GM21360 (cell line): Measurements from ENCODE around the gene TAF10.

Source experiments
- ATAC-seq: cut with Tn5 transposase; IDR thresholded peaks from one replicate; pipeline ENCODE4 v1.9.1; 2021; ENCODE audit warnings: mild to moderate bottlenecking, moderate library complexity; ENCODE audit not compliant: unreplicated experiment

Gene TAF10

DNA sequence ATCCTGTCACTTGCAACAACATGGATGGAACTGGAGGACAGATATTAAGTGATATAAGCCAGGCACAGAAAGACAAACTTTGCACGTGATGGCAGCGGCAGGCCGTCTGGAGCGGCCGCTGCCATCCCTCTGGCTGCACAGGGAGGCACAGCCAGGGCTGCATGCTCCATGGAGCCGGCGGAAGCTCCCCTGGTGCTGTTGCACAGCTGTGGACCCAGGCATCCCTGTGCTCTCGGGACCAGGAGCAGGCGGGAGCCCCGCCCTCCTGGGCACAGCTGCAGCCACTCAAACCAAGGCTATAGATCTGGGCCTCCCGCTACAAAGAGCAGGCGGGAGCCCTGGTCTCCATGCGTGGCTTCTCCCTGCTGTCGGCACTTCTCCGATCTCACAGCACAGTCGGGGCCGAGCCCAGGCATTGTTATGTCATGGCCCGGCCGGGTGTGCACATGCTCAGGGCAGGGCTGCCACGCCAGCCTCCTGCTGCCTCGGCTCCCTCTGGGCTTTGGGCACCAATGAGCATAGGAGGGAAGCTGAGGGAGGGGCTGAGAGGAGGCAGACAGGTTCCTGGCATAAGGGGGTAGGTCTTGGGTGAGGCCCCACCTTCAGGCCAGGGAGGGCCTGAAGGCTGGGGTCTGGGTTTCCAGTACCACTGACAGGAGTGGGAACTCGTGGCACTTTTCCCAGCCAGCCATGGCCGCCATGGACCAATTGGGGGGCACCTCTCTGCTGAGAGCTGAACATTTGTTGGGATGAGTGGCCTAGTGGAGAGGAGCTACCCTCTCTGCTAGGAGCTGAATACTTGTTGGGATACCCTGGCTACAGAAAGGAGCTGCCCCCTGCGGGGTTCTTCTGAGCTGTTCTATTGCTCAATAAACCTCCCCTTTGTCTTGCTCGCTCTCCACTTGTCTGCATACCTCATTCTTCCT is 25.3 kb downstream of the TAF10 start:
- ATAC-seq: no peak

DNA sequence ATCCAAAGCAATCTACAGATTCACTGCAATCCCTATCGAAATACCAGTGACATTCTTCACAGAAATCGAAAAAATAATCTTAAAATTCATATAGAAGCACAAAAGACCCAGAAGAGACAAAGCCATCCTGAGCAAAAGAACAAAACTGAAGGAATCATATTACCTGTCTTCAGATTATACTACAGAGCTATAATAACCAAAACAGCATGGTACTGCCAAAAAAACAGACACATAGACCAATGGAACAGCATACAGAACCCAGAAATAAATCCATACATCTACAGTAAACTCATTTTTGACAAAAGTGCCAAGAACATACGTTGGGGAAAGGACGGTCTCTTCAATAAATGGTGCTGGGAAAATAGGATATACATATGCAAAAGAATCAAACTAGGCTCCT is 27.5 kb downstream of the TAF10 start:
- no peak for ATAC-seq

DNA sequence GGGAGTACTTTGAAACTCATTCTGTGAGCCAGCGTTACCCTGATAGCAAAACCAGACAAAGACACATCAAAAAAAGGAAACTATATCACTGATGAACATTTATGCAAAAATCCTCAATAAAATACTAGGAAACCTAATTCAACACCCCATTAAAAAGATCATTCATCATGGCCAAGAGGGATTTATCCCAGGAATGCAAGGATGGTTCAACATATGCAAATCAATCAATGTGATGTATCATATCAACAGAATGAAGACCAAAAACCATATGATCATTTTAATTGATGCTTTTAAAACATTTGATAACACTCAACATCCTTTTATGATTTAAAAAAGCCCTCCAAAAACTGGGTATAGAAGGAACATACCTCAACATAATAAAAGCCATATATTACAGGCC is 28.4 kb downstream of the TAF10 start:
- ATAC-seq: no peak

DNA sequence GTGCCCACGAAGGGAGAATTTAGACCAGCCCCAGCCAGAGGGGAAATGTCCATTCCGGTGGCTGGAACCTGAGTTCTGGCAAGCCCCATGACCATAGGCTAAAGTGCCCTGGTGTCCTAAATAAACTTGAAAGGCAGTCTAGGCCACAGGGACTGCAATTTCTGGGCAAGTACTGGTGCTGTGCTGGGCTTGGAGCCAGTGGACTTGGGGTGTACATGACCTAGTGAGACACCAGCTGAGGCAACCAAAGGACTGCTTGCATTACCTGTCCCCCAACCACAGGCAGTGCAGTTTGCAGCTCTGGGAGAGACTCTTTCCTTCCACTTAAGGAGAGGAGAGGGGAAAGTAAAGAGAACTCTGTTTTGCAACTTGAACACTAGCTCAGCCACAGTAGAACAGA is 32.3 kb downstream of the TAF10 start:
- ATAC-seq: no peak

DNA sequence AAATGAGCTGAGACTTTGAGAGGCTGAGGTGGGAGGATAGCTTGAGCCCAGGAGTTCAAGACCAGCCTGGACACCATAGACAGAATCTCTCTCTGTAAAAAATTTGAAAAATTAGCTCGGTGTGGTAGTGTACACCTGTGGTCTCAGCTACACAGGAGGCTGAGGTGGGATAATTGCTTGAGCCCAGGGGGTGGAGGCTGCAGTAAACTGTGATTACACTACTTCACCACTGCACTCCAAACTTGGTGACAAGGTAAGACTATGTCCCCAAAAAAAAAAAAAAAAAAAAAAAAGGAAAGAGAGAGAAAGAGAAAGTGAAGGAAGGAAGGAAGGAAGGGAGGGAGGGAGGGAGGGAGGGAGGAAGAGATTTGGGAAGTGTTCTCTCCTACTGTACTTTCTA is 33.9 kb downstream of the TAF10 start:
- ATAC-seq: no peak

DNA sequence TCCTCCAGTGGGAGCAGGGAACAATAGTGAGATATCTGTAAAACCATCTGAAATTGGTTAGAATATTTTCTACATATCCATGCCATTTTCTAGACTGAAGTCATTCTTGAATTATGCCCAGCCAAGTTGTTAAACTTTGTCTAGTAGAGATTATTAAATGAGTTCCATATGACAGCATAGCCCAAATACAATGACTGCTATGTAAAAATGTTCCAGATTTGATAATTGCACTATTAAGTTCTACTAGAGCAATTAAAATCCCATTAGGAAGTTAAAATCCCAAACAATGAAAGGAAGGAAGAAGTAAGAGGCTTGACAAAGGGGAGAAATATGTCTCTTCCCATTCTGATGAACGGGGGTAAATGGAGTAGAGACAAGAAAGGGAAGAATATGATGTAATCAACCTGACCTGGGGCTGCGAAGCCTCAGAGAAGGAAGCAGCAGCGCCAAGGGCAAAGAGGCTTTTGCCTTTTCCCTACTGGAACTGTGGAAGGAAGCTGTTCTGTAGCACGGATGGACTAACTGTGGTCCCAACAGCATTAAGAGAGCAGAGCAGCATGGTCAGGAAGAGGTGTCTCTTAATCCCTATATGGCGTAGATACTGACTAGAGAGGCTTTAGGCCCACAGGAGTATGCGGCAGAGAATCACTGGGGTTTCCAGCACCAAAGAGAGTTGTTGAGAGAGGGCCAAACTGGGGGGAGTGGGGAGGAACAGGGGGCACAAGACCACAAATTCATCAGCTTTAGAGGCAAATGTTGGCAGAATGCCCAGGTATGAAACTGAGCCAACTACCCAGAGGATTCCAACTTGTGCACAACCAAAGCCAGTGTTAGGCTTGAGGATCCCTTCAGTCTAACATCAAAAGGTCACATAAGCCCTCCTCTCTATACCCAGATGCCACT is 35.3 kb downstream of the TAF10 start:
- no peak for ATAC-seq

DNA sequence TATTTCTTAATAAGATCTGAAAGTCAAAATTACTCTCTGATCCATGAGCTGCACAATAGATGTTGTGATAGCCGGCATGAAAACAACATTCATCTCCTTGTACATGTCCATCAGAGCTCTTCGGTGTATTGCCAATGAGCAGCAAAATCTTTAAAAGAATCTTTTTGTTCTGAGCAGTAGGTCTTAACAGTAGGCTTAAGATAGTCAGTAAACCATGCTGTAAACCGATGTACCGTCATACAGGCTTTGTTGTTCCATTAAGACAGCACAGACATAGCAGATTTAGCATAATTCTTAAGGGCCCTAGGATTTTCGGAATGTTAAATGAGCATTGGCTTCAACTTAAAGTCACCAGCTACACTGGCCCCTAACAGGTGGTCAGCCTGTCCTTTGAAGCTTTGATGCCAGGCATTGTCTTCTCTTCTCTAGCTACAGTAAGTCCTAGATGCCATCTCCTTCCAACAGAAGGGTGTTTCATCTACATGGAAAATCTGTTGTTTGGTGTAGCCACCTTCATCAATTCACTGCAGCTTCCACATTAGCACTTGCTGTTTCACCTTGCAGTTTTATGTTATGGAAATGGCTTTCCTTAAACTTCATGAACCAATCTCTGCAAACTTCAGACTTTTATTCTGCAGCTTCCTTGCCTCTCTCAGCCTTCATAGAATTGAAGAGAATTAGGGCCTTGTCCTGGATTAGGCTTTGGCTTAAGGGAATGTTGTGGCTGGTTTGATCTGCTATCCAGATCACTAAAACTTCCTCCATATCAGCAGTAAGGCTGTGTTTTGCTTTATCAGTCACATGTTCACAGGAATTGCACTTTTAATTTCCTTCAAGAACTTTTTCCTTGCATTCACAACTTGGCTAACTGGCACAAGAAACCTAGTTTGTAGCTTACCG is 37.0 kb downstream of the TAF10 start:
- no peak for ATAC-seq

DNA sequence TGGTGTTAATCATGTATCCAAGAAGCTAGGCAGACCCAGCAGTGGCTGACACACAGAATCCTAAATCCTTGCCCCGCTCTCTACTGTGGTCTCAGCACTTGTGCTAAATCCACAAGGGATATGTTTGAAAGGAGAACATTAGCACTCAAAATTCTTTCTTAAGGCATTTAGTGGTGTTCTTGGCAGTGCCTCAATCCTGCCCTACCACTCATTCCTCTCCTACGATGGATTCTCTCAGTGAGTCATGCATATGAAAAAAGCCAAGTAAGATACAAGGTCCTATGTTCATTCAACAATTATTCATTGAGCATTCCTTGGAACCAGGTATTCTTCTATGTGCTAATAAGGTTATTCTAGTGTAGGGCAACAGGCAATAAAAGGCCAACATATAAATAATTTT is 39.8 kb downstream of the TAF10 start:
- no peak for ATAC-seq

DNA sequence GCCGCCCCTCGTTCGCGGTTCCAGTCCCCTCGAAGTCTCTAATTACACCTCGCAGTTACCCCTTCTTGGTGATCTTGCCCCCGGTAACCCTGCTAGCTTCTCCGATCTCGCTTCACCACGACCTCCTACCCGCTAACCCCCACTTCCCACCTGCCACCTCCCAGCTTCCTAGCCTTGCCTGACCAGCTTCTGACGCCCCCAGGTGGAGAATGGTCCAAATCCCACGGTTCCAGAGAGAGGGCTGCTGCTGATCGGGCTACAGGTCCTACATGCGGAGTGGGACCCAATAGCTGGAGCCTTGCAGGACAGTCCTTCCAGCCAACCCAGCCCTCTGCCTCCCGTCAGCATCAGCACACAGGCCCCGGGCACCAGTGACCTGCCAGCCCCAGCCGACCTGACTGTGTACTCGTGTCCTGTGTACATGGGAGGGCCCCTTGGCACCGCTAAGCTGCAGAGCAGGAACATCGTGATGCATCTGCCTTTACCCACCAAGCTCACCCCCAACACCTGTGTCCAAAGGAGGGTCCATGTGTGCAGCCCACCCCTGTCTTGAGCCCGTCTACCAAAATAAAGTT is 40.5 kb downstream of the TAF10 start:
- ATAC-seq: no peak

DNA sequence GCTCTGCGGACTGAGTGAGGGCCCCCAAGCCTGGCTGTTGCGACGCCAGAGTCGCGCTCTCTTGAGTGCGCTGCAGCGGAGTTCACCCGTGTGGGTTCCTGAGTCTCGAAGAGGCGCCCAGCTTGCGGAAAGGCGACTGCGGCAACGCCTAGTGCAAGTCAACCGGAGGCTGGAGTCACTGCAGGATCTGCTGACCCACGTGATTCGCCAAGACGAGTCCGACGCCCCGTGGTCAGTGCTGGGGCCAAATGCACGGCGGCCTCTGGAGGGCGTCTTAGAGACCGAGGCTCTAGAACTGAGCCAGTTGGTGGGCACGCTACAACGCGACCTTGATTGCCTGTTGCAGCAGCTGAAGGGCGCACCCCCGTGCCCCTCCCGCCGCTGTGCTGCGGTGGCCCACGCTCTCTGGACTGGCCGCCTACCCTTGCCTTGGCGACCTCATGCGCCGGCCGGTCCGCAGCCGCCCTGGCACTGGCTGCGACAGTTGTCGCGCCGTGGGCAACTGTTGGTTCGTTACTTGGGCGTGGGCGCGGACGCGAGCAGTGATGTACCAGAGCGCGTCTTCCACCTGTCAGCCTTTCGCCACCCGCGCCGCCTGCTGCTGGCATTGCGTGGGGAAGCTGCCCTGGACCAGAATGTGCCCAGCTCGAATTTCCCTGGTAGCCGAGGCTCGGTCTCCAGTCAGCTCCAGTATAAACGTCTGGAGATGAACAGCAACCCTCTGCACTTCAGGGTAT is 41.2 kb downstream of the TAF10 start:
- ATAC-seq: no peak

DNA sequence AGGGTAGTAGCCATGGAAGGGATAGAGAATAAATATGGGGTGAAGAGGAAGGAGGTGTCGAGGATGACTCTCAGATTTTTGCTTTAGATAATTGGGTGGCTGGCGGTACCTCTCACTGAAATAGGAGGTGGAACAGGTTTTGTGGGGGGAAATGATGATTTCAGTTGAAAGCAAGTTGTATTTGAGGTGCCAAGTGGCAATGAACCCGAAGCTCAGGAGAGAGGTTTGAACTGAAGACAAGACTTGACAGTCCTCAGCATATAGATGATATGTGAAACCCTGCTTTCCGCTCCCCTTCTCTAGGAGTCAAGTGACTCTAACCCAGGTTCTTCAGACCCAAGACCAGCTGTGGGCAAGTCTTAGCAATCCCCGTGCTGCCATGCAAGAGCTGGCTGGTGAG is 42.3 kb downstream of the TAF10 start:
- no peak for ATAC-seq

DNA sequence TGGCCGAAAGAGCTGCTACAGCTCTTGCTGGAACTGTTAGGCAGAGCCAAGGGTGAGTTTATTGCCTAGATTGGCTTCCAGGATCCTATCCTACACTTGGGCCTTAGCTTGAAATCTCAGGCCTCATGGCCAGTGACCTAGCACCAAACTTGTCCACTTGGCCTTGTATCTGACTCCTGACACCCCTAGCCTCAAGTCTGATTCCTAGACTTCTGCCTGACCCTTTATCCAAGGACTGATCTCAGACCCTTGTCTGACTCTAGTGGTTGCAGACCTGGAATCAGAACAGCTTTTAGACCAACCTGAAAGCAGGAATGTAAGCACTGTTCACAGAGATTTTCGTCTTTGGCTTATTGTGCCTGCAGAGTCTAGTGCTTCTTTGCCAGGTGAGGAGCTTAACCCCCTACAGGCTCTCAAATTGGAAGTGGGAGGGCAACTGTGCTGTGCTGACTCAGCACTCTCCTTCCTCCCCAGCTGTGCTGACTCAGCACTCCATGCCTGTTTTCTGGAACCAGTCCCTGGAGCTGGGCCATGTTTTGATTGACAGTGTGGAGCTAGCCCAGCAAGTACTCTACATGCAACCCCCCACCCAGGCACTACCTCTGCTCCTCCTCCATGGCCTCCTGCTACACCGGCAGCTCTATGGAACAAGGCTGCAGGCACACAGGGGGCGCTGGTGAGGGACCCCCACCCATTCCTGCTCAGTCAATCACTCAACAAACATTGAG is 43.7 kb downstream of the TAF10 start:
- ATAC-seq: no peak

DNA sequence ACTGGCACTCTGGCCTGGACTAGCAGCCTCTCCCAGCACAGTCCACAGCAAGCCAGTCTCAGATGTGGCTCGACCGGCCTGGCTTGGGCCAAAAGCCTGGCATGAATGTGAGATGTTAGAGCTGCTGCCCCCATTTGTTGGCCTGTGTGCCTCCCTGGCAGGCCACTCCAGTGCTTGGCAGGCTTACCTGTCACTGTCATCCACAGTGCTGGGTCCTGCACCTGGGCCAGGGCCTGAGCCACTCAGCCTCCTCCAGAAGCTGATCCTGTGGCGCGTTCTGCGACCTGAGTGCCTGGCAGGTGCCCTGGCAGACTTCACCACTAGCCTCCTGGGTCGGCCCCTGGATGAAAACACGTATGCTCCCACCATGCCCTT is 44.7 kb downstream of the TAF10 start:
- ATAC-seq: no peak

DNA sequence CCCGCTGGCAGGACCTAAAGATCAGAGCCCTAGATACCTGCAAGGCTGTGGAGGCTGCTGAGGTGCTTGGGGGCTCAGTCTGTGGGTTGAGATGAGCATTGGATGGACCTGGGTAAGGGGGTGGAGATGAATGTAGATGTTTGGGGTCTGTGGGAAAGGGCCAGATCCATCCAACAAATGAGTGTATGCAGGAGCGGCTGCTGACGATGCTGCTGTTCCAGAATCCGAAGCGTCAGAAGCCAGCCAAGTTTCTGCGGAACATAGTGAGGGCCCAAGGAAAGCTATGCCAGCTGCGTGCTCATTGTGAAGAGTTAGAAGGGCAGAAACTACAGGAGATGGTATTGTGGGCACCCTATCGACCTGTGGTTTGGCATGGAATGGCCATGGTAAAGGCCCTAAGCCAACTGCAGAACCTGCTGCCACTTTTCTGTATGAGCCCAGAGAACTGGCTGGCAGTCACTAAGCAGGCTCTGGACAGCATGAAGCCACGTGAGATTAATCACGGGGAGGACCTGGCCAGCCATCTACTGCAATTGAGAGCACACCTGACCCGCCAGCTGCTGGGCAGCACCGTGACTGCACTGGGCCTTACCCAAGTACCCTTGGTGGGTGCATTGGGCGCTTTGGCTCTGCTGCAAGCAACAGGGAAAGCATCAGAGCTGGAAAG is 45.2 kb downstream of the TAF10 start:
- no peak for ATAC-seq

DNA sequence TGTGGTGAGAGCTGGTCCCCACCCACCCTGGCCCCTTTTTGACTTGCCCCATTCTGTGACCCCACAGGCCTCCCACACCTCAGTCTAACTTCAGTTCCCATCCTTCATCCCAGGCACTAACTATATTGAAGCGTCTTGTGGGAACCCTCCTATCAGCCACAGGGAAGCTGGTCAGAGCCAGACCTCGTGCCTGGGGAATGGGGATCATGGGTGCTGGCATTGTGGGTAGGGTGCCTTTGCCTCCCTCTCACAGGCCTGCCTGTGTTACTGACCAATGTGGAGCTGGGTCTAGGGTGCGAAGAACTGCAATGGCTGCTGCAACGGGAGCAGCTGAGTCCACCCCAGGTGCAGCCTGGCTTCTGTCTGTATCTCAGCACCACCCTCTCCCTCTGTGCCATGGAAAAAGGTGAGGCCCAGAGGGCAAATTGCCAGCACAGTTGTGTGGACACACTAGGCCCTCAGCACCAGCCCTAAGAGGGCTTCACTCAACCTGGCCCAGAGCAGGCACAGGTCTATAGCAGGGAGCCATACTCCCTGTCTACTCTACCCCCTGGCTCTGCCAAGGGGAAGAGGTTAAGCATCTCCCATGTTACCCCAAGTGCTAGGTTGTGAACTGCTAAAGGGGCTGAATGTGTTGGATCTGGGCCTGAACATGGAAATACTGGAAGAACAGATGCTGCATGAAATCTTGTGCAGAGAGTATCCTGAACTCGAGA is 45.9 kb downstream of the TAF10 start:
- no peak for ATAC-seq

DNA sequence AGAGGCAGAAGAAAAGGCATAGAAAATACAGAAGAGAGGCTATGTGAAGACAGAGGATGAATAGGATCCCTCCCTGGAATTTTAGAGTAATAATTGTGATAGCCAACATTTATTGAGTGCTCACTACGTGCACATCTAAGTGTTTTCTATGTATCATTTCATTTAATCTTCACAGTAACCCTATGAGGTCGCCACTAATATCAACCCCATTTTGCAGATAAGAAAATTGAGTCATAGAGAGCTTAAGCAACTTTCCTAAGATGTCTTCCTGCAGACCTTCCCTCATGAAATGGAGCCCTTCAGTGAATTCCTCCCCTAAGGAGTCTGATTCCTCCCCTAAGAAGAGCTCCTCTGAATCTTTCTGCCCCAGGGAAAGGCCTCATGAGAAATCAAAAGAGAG is 46.7 kb downstream of the TAF10 start:
- ATAC-seq: no peak

DNA sequence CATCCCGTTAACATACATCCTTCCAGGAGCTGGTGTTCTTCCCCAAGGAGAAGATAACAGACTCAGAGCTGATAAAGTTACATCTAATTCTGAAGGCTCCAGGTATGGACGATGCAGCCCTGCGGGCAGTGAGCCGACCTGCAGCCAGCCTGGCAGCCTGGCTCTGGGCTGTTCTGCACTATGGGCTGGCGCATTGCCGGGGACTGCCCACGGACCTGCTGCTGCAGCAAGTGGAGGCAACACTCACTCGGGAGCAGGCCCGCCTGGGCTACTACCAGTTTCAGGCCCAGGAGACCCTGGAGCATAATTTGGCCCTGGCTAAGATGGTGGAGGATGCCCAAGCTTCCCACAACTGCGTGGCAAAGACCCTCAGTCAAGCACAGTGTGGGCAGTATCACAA is 48.3 kb downstream of the TAF10 start:
- ATAC-seq: no peak

DNA sequence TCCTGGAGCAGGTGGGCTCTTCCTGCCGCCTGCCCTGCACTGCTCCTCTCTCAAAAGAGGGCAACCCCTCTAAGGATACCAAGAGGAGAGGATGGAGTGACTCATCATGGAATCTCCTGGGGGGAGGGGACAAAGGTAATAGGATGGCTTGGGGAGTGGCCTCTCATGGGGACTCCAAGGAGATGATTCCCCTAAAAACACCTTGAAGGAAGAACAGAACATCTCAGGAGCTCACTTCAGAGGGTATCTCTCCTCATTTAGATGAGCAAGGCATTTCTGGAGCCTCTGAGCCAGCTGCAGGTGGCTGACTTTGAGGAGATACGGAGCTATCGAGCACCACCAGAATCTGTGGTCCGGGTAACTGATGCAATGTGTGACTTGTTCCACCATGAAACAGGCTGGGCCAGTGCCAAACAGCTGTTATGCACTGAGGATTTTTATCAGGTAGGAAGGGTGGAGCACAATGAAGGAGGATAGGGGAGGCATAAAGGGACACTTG is 48.8 kb downstream of the TAF10 start:
- no peak for ATAC-seq
